Esophagus (tissue), 2 donors: ENCODE measurements around the gene GRHL1. TPM values are rescaled to one million over a fixed set of nuclear protein-coding genes. Genes with fewer than 3 reads are reported as not detected.

Source experiments
- H3K27ac ChIP-seq, 2 donors: one replicate each; pipeline ENCODE4 v1.5.1; 2013; ENCODE audit warnings: low read depth in 2 of 2, mild to moderate bottlenecking in 2 of 2, inconsistent platforms in 1 of 2, low read length in 1 of 2, moderate library complexity in 1 of 2
- H3K27me3 ChIP-seq, 2 donors: one replicate each; pipeline ENCODE4 v1.6.1; 2013; ENCODE audit warnings: low read length in 2 of 2, control low read depth in 1 of 2, mild to moderate bottlenecking in 1 of 2; ENCODE audit not compliant: insufficient read depth in 2 of 2, control insufficient read depth in 1 of 2
- H3K36me3 ChIP-seq, 2 donors: one replicate each; pipeline ENCODE4 v1.6.1; 2013; ENCODE audit warnings: low read length in 1 of 2; ENCODE audit not compliant: control insufficient read depth in 2 of 2, insufficient read depth in 2 of 2
- H3K4me1 ChIP-seq, 2 donors: one replicate each; pipeline ENCODE4 v1.6.1; 2013; ENCODE audit warnings: low read length in 1 of 2; ENCODE audit not compliant: control insufficient read depth in 2 of 2, insufficient read depth in 2 of 2
- H3K4me3 ChIP-seq, 2 donors: one replicate each; pipeline ENCODE4 v1.5.1; 2013; ENCODE audit warnings: low read length in 2 of 2, mild to moderate bottlenecking in 2 of 2, low read depth in 1 of 2, moderate library complexity in 1 of 2
- H3K9me3 ChIP-seq, 2 donors: one replicate each; pipeline ENCODE4 v1.6.1; 2013; ENCODE audit warnings: mild to moderate bottlenecking in 2 of 2, low read depth in 1 of 2, low read length in 1 of 2, moderate library complexity in 1 of 2; ENCODE audit not compliant: control insufficient read depth in 2 of 2, insufficient read depth in 1 of 2
- WGBS, 2 donors: extraction: QIAGEN DNeasy Blood & Tissue Kit; methylation state at CpG; one replicate each; pipeline ENCODE4 v1.1.7; 2013; 5-methylcytosine and 5-hydroxymethylcytosine counted together
- polyA plus RNA-seq, 2 donors: library from polyadenylated mRNA; stranded (reverse); fragments of 200-250 nt; gene quantifications; one replicate each; pipeline ENCODE4 v1.2.3, GENCODE V29; 2013
- donor health status: healthy with polysubstance abuse.
- donor health status: Bipolar disorder and iron deficiency.

The GRHL1 gene, protein sequence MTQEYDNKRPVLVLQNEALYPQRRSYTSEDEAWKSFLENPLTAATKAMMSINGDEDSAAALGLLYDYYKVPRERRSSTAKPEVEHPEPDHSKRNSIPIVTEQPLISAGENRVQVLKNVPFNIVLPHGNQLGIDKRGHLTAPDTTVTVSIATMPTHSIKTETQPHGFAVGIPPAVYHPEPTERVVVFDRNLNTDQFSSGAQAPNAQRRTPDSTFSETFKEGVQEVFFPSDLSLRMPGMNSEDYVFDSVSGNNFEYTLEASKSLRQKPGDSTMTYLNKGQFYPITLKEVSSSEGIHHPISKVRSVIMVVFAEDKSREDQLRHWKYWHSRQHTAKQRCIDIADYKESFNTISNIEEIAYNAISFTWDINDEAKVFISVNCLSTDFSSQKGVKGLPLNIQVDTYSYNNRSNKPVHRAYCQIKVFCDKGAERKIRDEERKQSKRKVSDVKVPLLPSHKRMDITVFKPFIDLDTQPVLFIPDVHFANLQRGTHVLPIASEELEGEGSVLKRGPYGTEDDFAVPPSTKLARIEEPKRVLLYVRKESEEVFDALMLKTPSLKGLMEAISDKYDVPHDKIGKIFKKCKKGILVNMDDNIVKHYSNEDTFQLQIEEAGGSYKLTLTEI
- polyA plus RNA-seq: 10 to 100 TPM; 61.8 to 94.7 TPM

DNA sequence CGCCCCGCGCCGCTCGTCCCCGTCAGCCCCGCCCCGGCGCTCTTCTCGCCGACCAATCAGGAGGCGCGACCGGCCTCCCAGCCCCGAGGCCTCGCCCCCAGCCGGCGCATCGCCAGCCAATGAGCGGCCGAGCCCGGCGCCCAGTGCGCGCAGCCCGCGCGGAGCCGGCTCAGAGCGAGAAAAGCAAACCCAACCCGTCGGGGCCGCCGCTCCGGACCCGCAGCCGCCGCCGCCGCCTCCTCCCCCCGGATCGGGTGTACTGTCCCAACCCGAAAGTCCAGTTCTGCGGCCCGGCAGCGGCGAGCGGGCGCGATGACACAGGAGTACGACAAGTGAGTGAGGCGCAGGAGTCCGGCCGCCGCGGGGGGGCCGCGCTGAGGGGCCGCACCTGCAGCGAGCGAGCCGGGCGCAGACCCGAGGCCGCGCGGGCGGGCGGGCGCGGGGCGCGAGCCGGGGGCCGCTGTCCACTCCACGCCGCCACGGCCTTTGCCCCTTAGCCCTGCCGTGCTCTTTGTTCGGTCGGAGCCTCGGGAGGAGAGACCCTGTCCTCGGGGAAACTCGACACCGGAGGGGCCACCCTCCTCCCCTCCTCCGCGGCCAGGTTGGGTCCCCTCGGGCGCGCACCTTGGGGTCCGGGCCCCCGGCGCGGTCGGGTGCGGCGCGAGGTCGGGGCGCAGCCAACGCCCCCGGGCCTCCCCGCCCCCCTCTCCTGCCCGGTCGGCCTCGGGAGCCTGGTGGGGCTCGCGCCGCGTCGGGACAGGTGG, at the start of gene GRHL1:
Gene GRHL1 (plus strand): TSS at position 172 of the 764 bp plus-strand sequence. CDS start 141 bp downstream, at position 313.
- 0 to 1% methylated on average over 62 to 111 of the region's 111 CpGs for WGBS, 2 donors
- Histone ChIP-seq H3K4me3 (peak within 1 kb of the TSS; percentile 75 to 82), H3K36me3 (peaks cover 0 to 2% of the 10 kb centered on the region in 2 donors), H3K27ac (peak within 1 kb of the TSS; percentile 85 to 94), H3K27me3 (no peaks in the 10 kb centered on the region), H3K4me1 (peaks cover 0 to 3% of the 10 kb centered on the region in 2 donors), H3K9me3 (no peaks in the 10 kb centered on the region)

- peaks cover 0 to 2% of the 10 kb centered on the region in 2 donors for H3K36me3 ChIP-seq
- 39 to 53% methylated on average over 1 of the region's 1 CpG for WGBS, 2 donors
- no peaks in the 10 kb centered on the region for H3K4me1 ChIP-seq
- no peak overlapping the region for H3K4me3 ChIP-seq
- H3K27ac ChIP-seq: no peak overlapping the region
- H3K9me3 ChIP-seq: no peaks in the 10 kb centered on the region
- H3K27me3 ChIP-seq: no peaks in the 10 kb centered on the region
Measured at GRCh38 chr2:9905413-9905812, 46.1 kb upstream of the GRHL1 start.

GRCh38 chr2:9907402-9907801, 44.1 kb upstream of the GRHL1 start:
- Histone ChIP-seq H3K4me3 (no peak overlapping the region), H3K4me1 (no peaks in the 10 kb centered on the region), H3K27me3 (no peaks in the 10 kb centered on the region), H3K9me3 (no peaks in the 10 kb centered on the region), H3K27ac (peak overlapping the region; percentile 69 to 75), H3K36me3 (peaks cover 2 to 3% of the 10 kb centered on the region in 2 donors)
- WGBS, 2 donors: 84 to 89% methylated on average over 7 of the region's 7 CpGs

DNA sequence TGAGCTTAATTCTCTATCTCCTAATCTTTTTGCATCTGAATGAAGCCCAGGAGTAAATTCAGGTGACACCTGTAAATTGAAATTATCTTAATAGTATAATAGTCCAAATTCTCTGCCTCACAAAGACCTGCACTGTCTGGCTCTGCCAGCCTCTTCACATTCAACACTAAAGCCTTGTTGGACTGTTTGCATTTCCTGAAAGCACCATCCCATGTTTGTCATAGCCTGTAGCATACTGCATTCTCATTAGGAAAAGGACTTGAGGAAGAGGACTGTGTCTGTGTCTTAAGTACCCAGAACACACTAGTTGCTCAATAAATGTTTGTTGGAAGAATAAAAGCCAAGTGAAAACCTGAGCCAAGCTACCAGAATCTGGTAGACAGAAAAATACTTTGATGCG, 42.9 kb upstream of the GRHL1 start:
- Histone ChIP-seq H3K27me3 (no peaks in the 10 kb centered on the region), H3K4me3 (no peak overlapping the region), H3K27ac (peak overlapping the region in 1 of 2 donors; percentile 4), H3K4me1 (no peaks in the 10 kb centered on the region), H3K9me3 (no peaks in the 10 kb centered on the region), H3K36me3 (peaks cover 2 to 3% of the 10 kb centered on the region in 2 donors)
- 99 to 100% methylated on average over 1 of the region's 1 CpG for whole genome bisulfite sequencing, 2 donors

DNA sequence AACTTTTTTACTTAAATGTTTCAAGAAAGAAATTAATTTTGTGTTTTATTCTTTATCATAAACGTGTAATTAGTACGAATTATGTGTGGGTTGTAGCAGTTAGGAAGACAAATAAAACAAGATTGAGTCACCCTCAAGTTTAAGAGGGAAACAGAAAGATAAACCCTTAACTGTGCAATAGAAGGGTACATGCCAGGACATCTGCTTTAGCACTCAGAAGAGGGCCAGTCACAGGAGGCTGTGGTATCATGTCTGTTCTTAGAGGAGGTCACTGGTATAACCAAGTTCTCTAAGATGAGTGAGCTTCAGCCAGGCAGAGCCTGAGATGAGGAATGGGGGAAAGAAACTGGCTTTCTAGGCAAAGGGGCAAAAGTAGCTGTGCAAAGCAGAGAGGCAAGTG, 42.4 kb upstream of the GRHL1 start:
- H3K36me3 ChIP-seq: peaks cover 2 to 3% of the 10 kb centered on the region in 2 donors
- no peak overlapping the region for H3K4me3 ChIP-seq
- no peaks in the 10 kb centered on the region for H3K4me1 ChIP-seq
- no peaks in the 10 kb centered on the region for H3K9me3 ChIP-seq
- 67 to 74% methylated on average over 2 of the region's 2 CpGs for WGBS, 2 donors
- H3K27ac ChIP-seq: peak overlapping the region in 1 of 2 donors; percentile 68
- no peaks in the 10 kb centered on the region for H3K27me3 ChIP-seq

DNA sequence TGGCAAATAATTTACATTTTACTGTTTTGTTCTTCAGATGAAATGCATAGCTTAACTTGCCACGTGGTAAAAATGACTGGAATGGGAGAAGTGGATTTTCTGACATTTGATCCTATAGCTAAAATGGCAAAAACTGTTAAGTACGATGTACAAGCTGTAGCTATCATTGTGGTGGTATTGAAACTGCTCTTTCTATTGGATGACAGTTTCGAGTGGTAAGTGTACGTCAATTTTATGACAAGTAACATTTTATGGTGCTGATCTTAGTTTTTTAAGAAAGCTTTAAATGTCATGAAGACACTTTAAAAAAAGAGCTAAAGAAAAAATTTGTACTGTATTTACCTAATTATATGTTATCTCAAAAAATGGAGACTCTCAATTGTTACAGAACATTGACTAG, 40.8 kb upstream of the GRHL1 start:
- WGBS, 2 donors: 69 to 85% methylated on average over 4 of the region's 4 CpGs
- Histone ChIP-seq H3K36me3 (peaks cover 2 to 5% of the 10 kb centered on the region in 2 donors), H3K27me3 (no peaks in the 10 kb centered on the region), H3K9me3 (no peaks in the 10 kb centered on the region), H3K4me1 (no peaks in the 10 kb centered on the region), H3K27ac (no peak overlapping the region), H3K4me3 (no peak overlapping the region)

GRCh38 chr2:9912468-9912867, 39.0 kb upstream of the GRHL1 start:
- H3K27ac ChIP-seq: no peak overlapping the region
- WGBS, 2 donors: 90 to 94% methylated on average over 4 of the region's 4 CpGs

DNA sequence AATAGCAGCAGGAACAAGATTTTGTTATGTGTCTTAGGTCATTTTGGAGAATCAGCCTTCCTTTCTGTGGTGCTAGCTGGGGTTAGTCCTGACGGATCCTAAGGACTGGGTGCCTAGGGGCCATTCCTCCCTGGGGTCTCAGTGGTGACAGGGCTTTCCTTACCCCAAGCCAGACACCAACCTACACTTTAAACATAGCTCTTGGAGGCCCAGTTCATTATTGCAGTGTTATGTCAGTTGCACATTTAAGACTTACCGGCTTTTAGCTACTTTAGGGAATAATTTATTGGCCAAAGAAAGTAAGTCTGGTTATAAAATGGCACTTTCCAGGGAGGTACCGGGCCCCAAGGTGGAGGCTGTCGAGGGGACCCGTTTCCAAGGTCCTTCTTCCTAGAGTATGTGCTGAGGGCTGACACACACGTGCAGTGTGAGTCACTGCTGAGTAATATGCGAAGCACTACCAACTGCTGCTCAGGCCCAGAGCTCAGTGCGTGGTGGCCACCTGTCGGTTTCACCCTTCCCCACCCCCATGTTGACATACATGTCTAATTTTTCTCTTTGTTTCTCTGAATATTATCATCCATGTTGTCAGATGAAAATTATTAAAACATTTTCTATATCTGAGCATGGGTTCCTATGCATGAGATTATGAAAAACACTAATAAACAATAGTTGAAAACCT, 37.0 kb upstream of the GRHL1 start:
- H3K27ac ChIP-seq: peak overlapping the region in 1 of 2 donors; percentile 6
- no peaks in the 10 kb centered on the region for H3K9me3 ChIP-seq
- H3K4me3 ChIP-seq: no peak overlapping the region
- H3K27me3 ChIP-seq: no peaks in the 10 kb centered on the region
- 73 to 76% methylated on average over 9 of the region's 9 CpGs for WGBS, 2 donors
- H3K4me1 ChIP-seq: no peaks in the 10 kb centered on the region
- peaks cover 0 to 5% of the 10 kb centered on the region in 2 donors for H3K36me3 ChIP-seq

More at GRCh38 chr2:9912468-9912867, 39.0 kb upstream of the GRHL1 start:
- H3K27me3 ChIP-seq: no peaks in the 10 kb centered on the region
- peaks cover 2 to 5% of the 10 kb centered on the region in 2 donors for H3K36me3 ChIP-seq
- H3K4me3 ChIP-seq: no peak overlapping the region
- H3K4me1 ChIP-seq: no peaks in the 10 kb centered on the region
- H3K9me3 ChIP-seq: no peaks in the 10 kb centered on the region

DNA sequence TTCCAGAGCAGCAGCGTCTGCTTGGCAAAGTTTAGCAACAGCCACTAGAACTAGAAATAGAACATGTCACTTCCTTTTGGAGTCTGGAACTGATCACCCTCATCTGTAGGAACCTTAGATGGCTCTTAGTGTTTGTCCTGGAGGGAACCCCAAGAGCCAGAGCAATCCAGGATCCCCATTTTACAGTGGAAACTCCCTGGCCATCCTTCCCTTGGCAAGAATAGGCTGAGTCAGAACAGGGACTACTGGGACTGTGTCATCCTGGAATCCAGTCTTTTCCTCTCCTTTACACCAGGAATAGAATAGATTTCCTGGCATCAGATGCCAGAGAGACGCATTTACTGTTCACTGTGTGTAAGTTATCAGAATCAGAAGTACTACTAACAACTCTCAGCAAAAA, 33.2 kb upstream of the GRHL1 start:
- H3K4me3 ChIP-seq: no peak overlapping the region
- no peaks in the 10 kb centered on the region for H3K9me3 ChIP-seq
- H3K27ac ChIP-seq: no peak overlapping the region
- peaks cover 0 to 2% of the 10 kb centered on the region in 2 donors for H3K36me3 ChIP-seq
- no peaks in the 10 kb centered on the region for H3K27me3 ChIP-seq
- H3K4me1 ChIP-seq: no peaks in the 10 kb centered on the region
- 58 to 60% methylated on average over 2 of the region's 2 CpGs for WGBS, 2 donors
